Subcutaneous adipose tissue (tissue), 4 donors: ENCODE data around the gene ZNF609. TPM values are rescaled to one million over a fixed set of nuclear protein-coding genes. Genes with fewer than 3 reads are reported as not detected.

Experiments used
- CTCF ChIP-seq: fragments of 450-650 bp; IDR thresholded peaks from one replicate; pipeline ENCODE4 v1.5.1; 2016; ENCODE audit warnings: low read depth, mild to moderate bottlenecking, control low read depth, antibody characterized with exemption, moderate library complexity
- total RNA-seq, 4 donors: library from RNA; depleted of rRNA; stranded (reverse); fragments of >200 nt; gene quantifications; one replicate each; pipeline ENCODE4 v1.1.0, GENCODE V29; 2016

Gene ZNF609
- total RNA-seq, 4 donors from 2014 or later, result 23.0 to 26.9 (median 24.1) TPM

- no peak for TF ChIP-seq CTCF
Measured at GRCh38 chr15:64693134-64693533, 232.8 kb downstream of the ZNF609 start.

DNA sequence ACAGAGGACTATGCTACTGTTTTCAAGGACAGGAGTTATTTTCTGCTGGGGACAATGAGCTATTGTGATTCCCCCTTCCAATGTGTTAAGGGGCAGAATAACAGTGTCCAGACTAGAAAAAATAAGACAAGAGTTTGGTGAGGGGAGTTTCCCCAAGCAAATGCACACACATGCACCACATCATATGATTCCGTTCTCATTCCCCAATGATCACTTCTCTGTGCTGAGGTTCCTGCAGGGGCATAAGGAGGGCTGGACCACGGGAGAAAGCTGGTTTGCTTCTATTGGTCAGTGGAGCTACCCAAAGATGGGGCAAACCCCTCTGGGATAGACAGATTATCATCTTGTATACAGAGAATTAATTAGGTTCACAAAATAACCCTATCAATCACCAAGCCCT is 234.4 kb downstream of the ZNF609 start:
- no peak for TF ChIP-seq CTCF

DNA sequence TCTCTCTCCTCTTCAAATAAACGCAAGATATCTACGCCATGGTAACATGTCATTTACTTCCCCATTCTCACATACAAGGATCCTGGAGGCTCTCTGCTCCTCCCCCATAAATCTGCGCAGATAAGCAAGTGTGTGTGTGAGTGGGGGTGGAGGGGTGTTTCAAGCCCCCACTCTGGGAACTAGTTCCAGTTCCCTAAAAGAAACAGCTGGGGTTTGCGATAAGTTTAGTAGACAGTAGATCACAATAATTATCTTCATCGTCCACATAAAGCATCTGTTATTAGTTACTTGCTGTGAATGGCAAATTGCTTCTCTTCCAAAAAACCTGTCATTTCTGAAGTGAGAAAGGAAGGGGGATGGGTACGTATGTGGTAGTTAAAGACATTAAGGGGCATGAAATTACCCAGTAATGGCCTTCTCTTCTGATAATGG is 235.2 kb downstream of the ZNF609 start:
- no peak for TF ChIP-seq CTCF

DNA sequence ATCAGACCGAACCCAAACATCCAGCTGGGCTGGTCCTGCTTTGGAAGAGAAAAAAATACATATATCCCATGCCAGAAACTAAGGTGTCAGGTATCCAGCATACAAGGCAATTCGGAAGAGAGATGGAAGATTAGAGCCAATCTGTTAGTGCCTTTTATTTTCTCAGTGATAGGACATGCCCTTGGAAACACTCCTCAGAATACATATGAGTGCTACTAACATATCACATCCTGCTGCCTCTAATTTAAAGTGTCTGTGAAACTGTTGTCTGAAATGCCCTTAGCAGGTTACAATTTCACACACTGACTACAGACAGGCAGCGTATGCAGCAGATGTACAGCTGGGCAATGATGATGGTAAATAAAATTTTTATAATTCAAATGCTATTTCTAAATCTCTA is 236.1 kb downstream of the ZNF609 start:
- no peak for TF ChIP-seq CTCF

DNA sequence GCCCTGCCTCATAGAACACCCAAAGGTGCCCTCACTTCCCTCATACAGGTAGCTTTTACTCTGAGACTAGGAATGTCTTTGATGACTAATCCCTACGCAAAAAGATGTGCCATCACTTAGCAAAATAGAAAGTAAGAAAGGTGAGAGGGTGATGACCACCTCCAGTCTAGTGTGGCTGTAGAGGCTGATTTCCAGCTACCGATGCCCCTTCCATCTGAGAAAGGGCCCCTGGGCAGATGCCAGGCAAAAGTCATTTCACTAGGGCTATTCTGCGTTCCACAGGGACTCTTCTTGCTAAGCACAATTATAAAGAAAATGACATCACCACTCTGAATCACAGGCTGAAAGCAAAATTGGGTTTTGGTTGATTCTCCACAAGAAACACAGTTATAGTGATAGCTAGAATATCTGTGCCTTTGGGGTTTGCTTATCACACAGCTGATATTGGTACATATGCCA is 237.6 kb downstream of the ZNF609 start:
- TF ChIP-seq CTCF, result no peak

- no peak for TF ChIP-seq CTCF
Measured at GRCh38 chr15:64698823-64699222, 238.4 kb downstream of the ZNF609 start.

DNA sequence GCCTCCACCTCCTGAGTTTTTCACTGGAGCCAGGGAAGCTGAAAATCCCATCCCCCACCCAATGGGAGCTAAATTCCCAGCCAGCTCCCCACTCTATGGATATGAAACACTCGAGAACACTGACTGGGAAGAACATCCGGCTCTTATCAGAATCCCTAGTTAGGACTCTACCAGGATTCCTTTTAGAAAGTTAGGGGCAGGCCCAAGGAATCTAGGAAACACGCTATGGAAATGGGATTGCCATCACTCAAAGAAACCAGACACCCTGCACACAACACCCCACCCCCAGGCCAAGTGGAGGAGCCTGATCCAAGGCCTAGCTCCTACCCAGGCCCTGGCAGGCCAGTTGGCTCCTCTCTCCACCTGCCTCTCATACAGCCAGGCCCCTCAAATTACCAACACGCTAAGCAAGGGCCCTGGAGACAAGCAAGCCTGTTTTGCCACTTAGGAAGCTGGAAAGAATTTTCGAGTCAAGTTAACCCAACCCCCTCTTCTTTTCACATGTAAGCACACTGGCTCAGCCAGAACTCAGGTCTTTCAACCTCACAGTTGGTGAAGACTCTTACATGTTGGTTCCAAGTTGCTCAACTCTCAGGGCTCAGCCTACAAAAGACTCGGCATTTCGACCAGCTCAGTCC is 239.5 kb downstream of the ZNF609 start:
- TF ChIP-seq CTCF, result no peak
